Ascending aorta (tissue), 2 donors: ENCODE results near the gene MYO1D. TPM values are rescaled to one million over a fixed set of nuclear protein-coding genes. Genes with fewer than 3 reads are reported as not detected.

ENCODE experiments used
- DNase-seq, 2 donors: peaks; one replicate each; pipeline ENCODE4 v3.0.0-alpha.2; 2019; ENCODE audit warnings: low spot score in 2 of 2
- H3K27ac ChIP-seq, 2 donors: fragments of 200-600 bp; sonication (generic); one replicate each; pipeline ENCODE4 v1.5.1; 2016 to 2017; ENCODE audit warnings: mild to moderate bottlenecking in 1 of 2
- H3K27me3 ChIP-seq: fragments of 200-600 bp; sonication (generic); one replicate; pipeline ENCODE4 v1.5.1; 2017
- H3K36me3 ChIP-seq, 2 donors: fragments of 200-600 bp; sonication (generic); one replicate each; pipeline ENCODE4 v1.5.1; 2016
- H3K4me1 ChIP-seq, 2 donors: fragments of 200-600 bp; sonication (generic); one replicate each; pipeline ENCODE4 v1.5.1; 2016 to 2017; ENCODE audit warnings: mild to moderate bottlenecking in 1 of 2
- H3K4me3 ChIP-seq, 2 donors: fragments of 200-600 bp; sonication (generic); one replicate each; pipeline ENCODE4 v1.5.1; 2016 to 2017; ENCODE audit warnings: mild to moderate bottlenecking in 1 of 2
- H3K9me3 ChIP-seq, 2 donors: fragments of 200-600 bp; sonication (generic); one replicate each; pipeline ENCODE4 v1.5.1; 2016
- intact Hi-C: fragments of 100-400 bp; cut with DNase I; formaldehyde crosslinking; loops from one replicate; pipeline ENCODE4 v1.15.1; 2023
- total RNA-seq: library from RNA; depleted of rRNA; stranded (reverse); fragments of >200 nt; gene quantifications from one replicate; pipeline ENCODE4 v1.1.0, GENCODE V29; 2016
- TF ChIP-seq, protein P1 (sequence below), 3 experiments: fragments of 200-600 bp in 2 of 3; fragments of 450-650 bp in 1 of 3; sonication (generic) in 2 of 3; IDR thresholded peaks; one replicate each; pipeline ENCODE4 v1.5.1; 2016 to 2019; ENCODE audit warnings: antibody characterized with exemption in 3 of 3, mild to moderate bottlenecking in 1 of 3, moderate library complexity in 1 of 3

MYO1D gene
- total RNA-seq, 1 donor from 2014 or later: 105 TPM

DNA sequence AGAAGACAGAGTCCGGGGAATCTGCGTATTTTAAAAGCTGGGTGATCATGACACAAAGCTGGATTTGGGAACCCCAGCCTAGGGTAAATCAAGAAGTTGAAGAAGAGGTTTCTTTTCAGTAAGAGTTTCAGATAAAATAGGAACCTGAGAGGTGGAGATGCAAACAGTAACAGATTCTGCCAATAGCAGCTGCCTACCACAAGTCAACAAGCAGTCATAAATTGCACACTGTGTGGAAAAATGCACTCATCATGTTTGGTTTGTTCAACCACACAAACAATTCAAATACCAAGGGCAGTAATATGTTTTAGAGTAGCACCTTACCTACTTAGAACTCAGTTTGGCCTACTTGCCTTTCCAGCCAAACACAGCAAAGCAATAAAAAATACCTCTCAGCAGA, 14.0 kb downstream of the MYO1D start:
- TF ChIP-seq, protein P1, sequence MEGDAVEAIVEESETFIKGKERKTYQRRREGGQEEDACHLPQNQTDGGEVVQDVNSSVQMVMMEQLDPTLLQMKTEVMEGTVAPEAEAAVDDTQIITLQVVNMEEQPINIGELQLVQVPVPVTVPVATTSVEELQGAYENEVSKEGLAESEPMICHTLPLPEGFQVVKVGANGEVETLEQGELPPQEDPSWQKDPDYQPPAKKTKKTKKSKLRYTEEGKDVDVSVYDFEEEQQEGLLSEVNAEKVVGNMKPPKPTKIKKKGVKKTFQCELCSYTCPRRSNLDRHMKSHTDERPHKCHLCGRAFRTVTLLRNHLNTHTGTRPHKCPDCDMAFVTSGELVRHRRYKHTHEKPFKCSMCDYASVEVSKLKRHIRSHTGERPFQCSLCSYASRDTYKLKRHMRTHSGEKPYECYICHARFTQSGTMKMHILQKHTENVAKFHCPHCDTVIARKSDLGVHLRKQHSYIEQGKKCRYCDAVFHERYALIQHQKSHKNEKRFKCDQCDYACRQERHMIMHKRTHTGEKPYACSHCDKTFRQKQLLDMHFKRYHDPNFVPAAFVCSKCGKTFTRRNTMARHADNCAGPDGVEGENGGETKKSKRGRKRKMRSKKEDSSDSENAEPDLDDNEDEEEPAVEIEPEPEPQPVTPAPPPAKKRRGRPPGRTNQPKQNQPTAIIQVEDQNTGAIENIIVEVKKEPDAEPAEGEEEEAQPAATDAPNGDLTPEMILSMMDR (IDR thresholded peaks at IDR 0.05): no peak
- Histone ChIP-seq H3K4me3 (no peak overlapping the region), H3K27me3 (no peaks in the 10 kb centered on the region), H3K36me3 (no peaks in the 10 kb centered on the region), H3K4me1 (peaks cover 3 to 62% of the 10 kb centered on the region in 2 donors), H3K9me3 (no peaks in the 10 kb centered on the region), H3K27ac (peak overlapping the region in 1 of 2 donors; percentile 22)
- DNase-seq: no peak
- intact Hi-C loops: no loop called here

DNA sequence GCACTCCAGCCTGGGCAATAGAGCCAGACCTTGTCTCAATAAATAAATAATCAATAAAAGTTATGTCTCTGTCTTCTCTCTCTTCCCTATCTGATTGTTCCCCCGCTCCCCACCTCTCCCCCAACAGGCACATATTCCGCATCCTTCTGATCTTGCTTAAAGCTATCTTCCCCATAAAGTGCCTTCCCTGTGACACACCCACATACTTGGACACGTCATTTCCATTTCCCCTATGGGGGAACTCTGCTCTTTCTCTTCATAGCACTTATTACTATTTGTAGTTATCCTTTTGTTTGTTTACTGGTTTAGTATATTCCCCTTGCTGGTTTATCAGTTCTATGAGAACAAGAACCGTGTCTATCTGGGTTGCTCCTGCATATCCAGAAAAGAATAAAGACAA, 14.9 kb downstream of the MYO1D start:
- no peak overlapping the region for H3K4me3 ChIP-seq
- peaks cover 0 to 54% of the 10 kb centered on the region in 2 donors for H3K4me1 ChIP-seq
- intact Hi-C loops: no loop called here
- H3K9me3 ChIP-seq: no peaks in the 10 kb centered on the region
- no peaks in the 10 kb centered on the region for H3K27me3 ChIP-seq
- no peaks in the 10 kb centered on the region for H3K36me3 ChIP-seq
- DNase-seq: no peak
- TF ChIP-seq, protein P1 (IDR thresholded peaks at IDR 0.05): no peak
- peak overlapping the region in 1 of 2 donors; percentile 21 for H3K27ac ChIP-seq

DNA sequence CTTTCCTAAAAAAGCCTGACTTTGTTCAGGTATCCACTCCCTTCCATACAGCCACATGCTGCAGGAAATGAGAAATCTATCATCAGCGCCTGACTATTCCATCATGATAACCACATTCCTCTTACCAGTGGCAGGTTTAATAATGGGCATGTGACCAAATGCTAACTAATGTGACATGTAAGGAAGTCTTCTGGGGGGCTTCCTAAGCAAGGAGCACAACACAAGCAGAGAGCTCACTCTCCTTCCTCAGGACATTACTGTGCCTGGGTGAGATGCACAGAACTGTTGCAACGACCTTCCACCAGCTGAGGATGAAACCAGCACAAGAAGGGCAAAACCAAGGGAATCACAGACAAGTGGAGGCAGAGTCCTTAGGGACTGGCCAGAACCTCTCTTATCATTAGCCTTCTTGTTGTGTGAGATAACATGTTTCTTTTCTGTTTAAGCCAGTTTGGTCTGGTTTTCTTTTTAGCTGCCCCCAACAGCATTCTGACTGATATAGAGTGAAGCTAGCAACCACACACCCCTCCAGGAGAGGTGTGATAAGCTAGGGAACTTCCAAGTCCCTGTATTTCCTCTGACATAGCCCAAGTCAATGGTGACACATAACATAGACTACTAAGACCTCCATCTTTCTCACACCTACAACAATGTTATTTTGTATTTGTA, 16.9 kb downstream of the MYO1D start:
- no peaks in the 10 kb centered on the region for H3K9me3 ChIP-seq
- intact Hi-C loops: no loop called here
- TF ChIP-seq, protein P1 (IDR thresholded peaks at IDR 0.05): no peak
- H3K27ac ChIP-seq: peak overlapping the region in 1 of 2 donors; percentile 22
- H3K4me1 ChIP-seq: peaks cover 0 to 43% of the 10 kb centered on the region in 2 donors
- DNase-seq: no peak
- no peaks in the 10 kb centered on the region for H3K27me3 ChIP-seq
- no peaks in the 10 kb centered on the region for H3K36me3 ChIP-seq
- no peak overlapping the region for H3K4me3 ChIP-seq

DNA sequence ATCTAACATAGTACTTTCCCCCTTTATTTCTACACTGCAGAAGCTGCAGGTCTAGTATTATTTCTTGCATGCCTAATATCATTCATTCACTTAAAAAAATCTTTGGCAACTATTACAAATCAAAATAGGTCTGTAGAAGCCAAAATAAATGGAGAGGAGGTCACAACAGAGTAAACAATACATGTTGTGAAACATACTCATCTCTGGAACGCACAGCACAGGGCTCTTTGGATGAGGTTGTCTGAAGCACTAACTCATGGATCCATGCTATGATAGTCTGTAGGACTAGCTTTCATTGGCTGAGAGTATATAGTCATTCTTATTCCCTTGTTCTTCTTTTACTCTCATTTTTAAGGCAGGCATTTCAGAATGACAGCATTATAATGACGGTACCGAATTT, 21.3 kb downstream of the MYO1D start:
- DNase-seq: no peak
- TF ChIP-seq, protein P1 (IDR thresholded peaks at IDR 0.05): no peak
- intact Hi-C loops: no loop called here

DNA sequence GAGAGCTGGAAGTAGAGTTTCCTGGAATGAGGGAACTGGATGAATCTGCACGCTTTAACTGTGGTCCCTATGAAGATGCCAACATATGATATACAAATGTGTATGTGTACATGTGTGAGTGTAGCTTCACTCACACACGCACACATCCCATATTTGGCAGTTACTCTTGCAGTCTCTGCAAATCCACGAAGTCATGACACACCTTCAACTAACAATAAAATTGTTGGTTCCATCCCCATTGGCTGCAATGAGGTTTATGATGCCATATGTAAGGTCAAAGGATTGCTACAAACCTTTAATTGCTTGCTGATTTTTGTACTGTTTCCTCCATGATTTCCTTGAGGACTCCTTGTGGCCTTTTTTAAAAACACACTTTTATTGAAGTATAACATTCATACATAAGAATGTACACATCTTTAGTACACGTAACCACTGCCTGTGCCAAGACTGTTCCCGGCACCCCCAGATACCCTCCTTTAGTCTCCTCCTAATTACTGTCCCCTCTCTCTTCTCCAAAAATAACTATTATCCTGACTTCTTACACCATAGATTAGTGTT, 22.0 kb downstream of the MYO1D start:
- Histone ChIP-seq H3K27ac (peak overlapping the region in 1 of 2 donors; percentile 13), H3K27me3 (no peaks in the 10 kb centered on the region), H3K9me3 (no peaks in the 10 kb centered on the region), H3K4me3 (no peak overlapping the region), H3K36me3 (no peaks in the 10 kb centered on the region), H3K4me1 (peaks cover 0 to 36% of the 10 kb centered on the region in 2 donors)
- intact Hi-C loops: no loop called here
- no peak for DNase-seq
- TF ChIP-seq, protein P1 (IDR thresholded peaks at IDR 0.05): no peak

More for the DNA sequence above, 21.3 kb downstream of the MYO1D start:
- Histone ChIP-seq H3K9me3 (no peaks in the 10 kb centered on the region), H3K4me3 (no peak overlapping the region), H3K4me1 (peaks cover 0 to 38% of the 10 kb centered on the region in 2 donors), H3K27me3 (no peaks in the 10 kb centered on the region), H3K36me3 (no peaks in the 10 kb centered on the region), H3K27ac (no peak overlapping the region)
